Psoas muscle (tissue), 8 donors: ENCODE measurements around the gene HADHA. TPM values are rescaled to one million over a fixed set of nuclear protein-coding genes. Genes with fewer than 3 reads are reported as not detected.

Experiments used
- ATAC-seq, 4 donors: fragments of 200-7000 bp; cut with Tn5 transposase; one replicate each; pipeline ENCODE4 v1.9.1; 2020; ENCODE audit warnings: moderate library complexity in 3 of 4, mild to moderate bottlenecking in 2 of 4
- DNase-seq, 2 donors: peaks; one replicate each; pipeline ENCODE4 v3.0.0-alpha.2; 2020
- H3K27ac ChIP-seq: fragments of 200-600 bp; one replicate; pipeline ENCODE4 v1.8.0; 2022
- H3K27me3 ChIP-seq, 3 donors: fragments of 200-600 bp in 1 of 3; one replicate each; pipeline versions ENCODE4 v1.6.1 to v1.8.0; 2013 to 2022; ENCODE audit warnings: low read length in 2 of 3, mild to moderate bottlenecking in 2 of 3, moderate library complexity in 1 of 3; ENCODE audit not compliant: insufficient read depth in 3 of 3
- H3K36me3 ChIP-seq, 2 donors: fragments of 200-600 bp in 1 of 2; one replicate each; pipeline versions ENCODE4 v1.6.1 to v1.8.0; 2013 to 2022; ENCODE audit warnings: low read depth in 1 of 2, mild to moderate bottlenecking in 1 of 2, moderate library complexity in 1 of 2; ENCODE audit not compliant: insufficient read depth in 1 of 2
- H3K4me1 ChIP-seq: fragments of 200-600 bp; one replicate; pipeline ENCODE4 v1.8.0; 2022
- H3K4me3 ChIP-seq: fragments of 200-600 bp; one replicate; pipeline ENCODE4 v1.8.0; 2022; ENCODE audit warnings: mild to moderate bottlenecking
- H3K9me3 ChIP-seq: fragments of 200-600 bp; one replicate; pipeline ENCODE4 v1.8.0; 2022
- CTCF ChIP-seq: fragments of 200-600 bp; IDR thresholded peaks from one replicate; pipeline ENCODE4 v1.8.0; 2022; ENCODE audit warnings: antibody characterized with exemption
- WGBS, 3 donors: extraction: QIAGEN DNeasy Blood & Tissue Kit; methylation state at CpG; one replicate each; pipeline versions ENCODE4 v1.1.6 to v1.1.7; 2013; 5-methylcytosine and 5-hydroxymethylcytosine counted together
- intact Hi-C, 2 donors: fragments of 100-400 bp; cut with DNase I; formaldehyde crosslinking; loops; one replicate each; pipeline versions ENCODE4 v1.11.0 to v1.14.2; 2022
- polyA plus RNA-seq, 3 donors: library from polyadenylated mRNA; stranded (reverse); fragments of 200-250 nt; gene quantifications; one replicate each; pipeline ENCODE4 v1.2.3, GENCODE V29; 2013
- total RNA-seq, 4 donors: library from RNA; stranded (reverse); fragmentation: NEBNext Ultra II Directional in 2 of 4; extraction: Animal tissue kit (Norgen Biotek cat#: 25700) in 2 of 4; gene quantifications; one replicate each; pipeline versions ENCODE4 v1.2.1 to v1.2.4, GENCODE V29; 2021 to 2023
- donor health status: healthy with polysubstance abuse.
- donor health status: DM: no; HTN: no; CAD: no; lungs with moderate emphysema.
- donor health status: Bipolar disorder and iron deficiency.
- donor health status: healthy.
- donor health status: DM: yes; HTN: yes; CAD: no.
- donor health status: DM: no; HTN: no; CAD: no.
- donor health status: DM: no; HTN: no; CAD: no.
- donor health status: DM: yes; HTN: yes; CAD: no.

The HADHA gene
- total and polyA plus RNA-seq, 7 donors, result 195 to 617 (median 350) TPM

- ATAC-seq (no peak), DNase-seq (no peak)
- Histone ChIP-seq H3K4me1 (peaks cover 68% of the 10 kb centered on the region), H3K9me3 (no peaks in the 10 kb centered on the region), H3K4me3 (peak overlapping the region; percentile 79), H3K36me3 (peaks cover 0 to under 1% of the 10 kb centered on the region in 2 donors), H3K27me3 (no peaks in the 10 kb centered on the region), H3K27ac (peak overlapping the region; percentile 96)
- TF ChIP-seq CTCF, result no peak
- intact Hi-C loops, result loop anchor here (5.0 kb wide), 2 partner anchors 34 to 84 kb away; no protein-coding TSS in a partner anchor
- 0 to 1% (median 1%) methylated on average over 22 of the region's 22 CpGs for WGBS, 3 donors
These were observed 743 bp downstream of the HADHA start for GRCh38 chr2:26243470-26244308.

- DNase-seq (no peak), ATAC-seq (no peak)
- H3K27ac ChIP-seq, result peak overlapping the region; percentile 96
- H3K4me1 ChIP-seq, result peaks cover 62% of the 10 kb centered on the region
- intact Hi-C loops, result loop anchor here (5.0 kb wide), 2 partner anchors 35 to 85 kb away; no protein-coding TSS in a partner anchor
- TF ChIP-seq CTCF, result no peak
- H3K9me3 ChIP-seq, result no peaks in the 10 kb centered on the region
- no peaks in the 10 kb centered on the region for H3K27me3 ChIP-seq
- peaks cover 0 to 17% of the 10 kb centered on the region in 2 donors for H3K36me3 ChIP-seq
- H3K4me3 ChIP-seq, result peak overlapping the region; percentile 79
- WGBS, 3 donors, result 43 to 49% (median 46%) methylated on average over 6 of the region's 6 CpGs
These were observed 2.5 kb downstream of the HADHA start for GRCh38 chr2:26241928-26242436.

GRCh38 chr2:26238311-26238958 is 6.0 kb downstream of the HADHA start:
- ATAC-seq, result no peak
- Histone ChIP-seq H3K4me3 (no peak overlapping the region), H3K36me3 (peaks cover 6 to 50% of the 10 kb centered on the region in 2 donors), H3K27me3 (no peaks in the 10 kb centered on the region), H3K27ac (peak overlapping the region; percentile 96), H3K4me1 (peaks cover 50% of the 10 kb centered on the region), H3K9me3 (no peaks in the 10 kb centered on the region)
- TF ChIP-seq CTCF, result no peak
- intact Hi-C loops, result loop anchor here in 1 of 2 donors (5.0 kb wide), 2 partner anchors 36 to 94 kb away; no protein-coding TSS in a partner anchor
- DNase-seq, result no peak
- 71 to 77% (median 73%) methylated on average over 4 of the region's 4 CpGs for WGBS, 3 donors

GRCh38 chr2:26237868-26238267 is 6.6 kb downstream of the HADHA start:
- H3K36me3 ChIP-seq, result peaks cover 12 to 56% of the 10 kb centered on the region in 2 donors
- WGBS, 3 donors, result 64 to 86% (median 75%) methylated on average over 1 of the region's 1 CpG
- TF ChIP-seq CTCF, result no peak

More at GRCh38 chr2:26237868-26238267, 6.6 kb downstream of the HADHA start:
- peaks cover 47% of the 10 kb centered on the region for H3K4me1 ChIP-seq
- intact Hi-C loops, result loop anchor here in 1 of 2 donors (5.0 kb wide), 2 partner anchors 36 to 94 kb away; no protein-coding TSS in a partner anchor
- no peak overlapping the region for H3K4me3 ChIP-seq
- DNase-seq (no peak), ATAC-seq (no peak)
- no peaks in the 10 kb centered on the region for H3K9me3 ChIP-seq
- no peaks in the 10 kb centered on the region for H3K27me3 ChIP-seq
- H3K27ac ChIP-seq, result peak overlapping the region; percentile 96
